ENCODE results near the gene SRPX. TPM values are rescaled to one million over a fixed set of nuclear protein-coding genes. Genes with fewer than 3 reads are reported as not detected.
A peak's percentile ranks its signal among the peaks of the same experiment; 100 is the strongest.

The SRPX gene
- total RNA-seq, 1 donor from 2014 or later = 4.8 TPM

- H3K9ac ChIP-seq = no peak overlapping the region
- H3K27me3 Mint-ChIP-seq (ENCODE audit: insufficient read depth, low read depth) = no peaks in the 10 kb centered on the region
- H3K27ac ChIP-seq = no peak overlapping the region
- no peak overlapping the region for H3K4me2 ChIP-seq
- no peaks in the 10 kb centered on the region for H3K27me3 ChIP-seq
- no peaks in the 10 kb centered on the region for H3K9me3 Mint-ChIP-seq
- no peaks in the 10 kb centered on the region for H3F3A ChIP-seq (ENCODE audit: low read depth)
- no peak overlapping the region for H2AFZ ChIP-seq (replicated peaks)
- H3K4me3 ChIP-seq = no peak overlapping the region
- TF ChIP-seq EZH2 (IDR thresholded peaks at IDR 0.05) (no peak), CTCF (IDR thresholded peaks at IDR 0.05) (no peak), EZH2phosphoT487 (IDR thresholded peaks at IDR 0.05) (no peak)
- no peaks in the 10 kb centered on the region for H4K20me1 ChIP-seq (ENCODE audit: low read depth)
- no peak for DNase-seq (ENCODE audit: low spot score)
- H3K4me1 ChIP-seq = no peaks in the 10 kb centered on the region
- no peaks in the 10 kb centered on the region for H3K9me3 ChIP-seq (ENCODE audit: low read depth)
- no peaks in the 10 kb centered on the region for H3K36me3 ChIP-seq
- peaks cover 8% of the 10 kb centered on the region for H3K4me1 Mint-ChIP-seq
- H3K27ac Mint-ChIP-seq = no peak overlapping the region
- no peaks in the 10 kb centered on the region for H3K36me3 Mint-ChIP-seq
- no peak overlapping the region for H3K4me3 Mint-ChIP-seq
- H3K79me2 ChIP-seq (ENCODE audit: low read depth) = no peaks in the 10 kb centered on the region
These were observed 69.2 kb downstream of the SRPX start for GRCh38 chrX:38151441-38151840.

GRCh38 chrX:38150993-38151392 is 69.7 kb downstream of the SRPX start:
- H3K27ac ChIP-seq = no peak overlapping the region
- Mint-ChIP-seq H3K4me3 (no peak overlapping the region), H3K9me3 (no peaks in the 10 kb centered on the region), H3K36me3 (no peaks in the 10 kb centered on the region), H3K27me3 (ENCODE audit: insufficient read depth, low read depth) (no peaks in the 10 kb centered on the region), H3K4me1 (peaks cover 8% of the 10 kb centered on the region), H3K27ac (no peak overlapping the region)
- no peak overlapping the region for H3K9ac ChIP-seq
- no peaks in the 10 kb centered on the region for H3K79me2 ChIP-seq (ENCODE audit: low read depth)
- no peaks in the 10 kb centered on the region for H4K20me1 ChIP-seq (ENCODE audit: low read depth)
- TF ChIP-seq EZH2phosphoT487 (IDR thresholded peaks at IDR 0.05) (no peak), EZH2 (IDR thresholded peaks at IDR 0.05) (no peak), CTCF (IDR thresholded peaks at IDR 0.05) (no peak)
- no peak overlapping the region for H2AFZ ChIP-seq (replicated peaks)
- H3K4me1 ChIP-seq = no peaks in the 10 kb centered on the region
- H3K36me3 ChIP-seq = no peaks in the 10 kb centered on the region
- DNase-seq (ENCODE audit: low spot score) = no peak
- H3K27me3 ChIP-seq = no peaks in the 10 kb centered on the region
- peak overlapping the region; percentile 10 for H3K4me2 ChIP-seq
- no peaks in the 10 kb centered on the region for H3F3A ChIP-seq (ENCODE audit: low read depth)
- H3K9me3 ChIP-seq (ENCODE audit: low read depth) = no peaks in the 10 kb centered on the region
- no peak overlapping the region for H3K4me3 ChIP-seq

- TF ChIP-seq EZH2phosphoT487 (IDR thresholded peaks at IDR 0.05) (no peak), CTCF (IDR thresholded peaks at IDR 0.05) (no peak), EZH2 (IDR thresholded peaks at IDR 0.05) (no peak)
- Histone ChIP-seq H3K9ac (no peak overlapping the region), H2AFZ (replicated peaks) (no peak overlapping the region), H3K27me3 (no peaks in the 10 kb centered on the region), H3K4me1 (no peaks in the 10 kb centered on the region), H3K27ac (no peak overlapping the region), H3K79me2 (ENCODE audit: low read depth) (no peaks in the 10 kb centered on the region), H3F3A (ENCODE audit: low read depth) (no peaks in the 10 kb centered on the region), H3K4me3 (no peak overlapping the region), H3K36me3 (no peaks in the 10 kb centered on the region), H3K4me2 (no peak overlapping the region), H4K20me1 (ENCODE audit: low read depth) (no peaks in the 10 kb centered on the region), H3K9me3 (ENCODE audit: low read depth) (no peaks in the 10 kb centered on the region)
- H3K27me3 Mint-ChIP-seq (ENCODE audit: insufficient read depth, low read depth) = no peaks in the 10 kb centered on the region
- H3K9me3 Mint-ChIP-seq = no peaks in the 10 kb centered on the region
- peaks cover 8% of the 10 kb centered on the region for H3K4me1 Mint-ChIP-seq
- H3K36me3 Mint-ChIP-seq = no peaks in the 10 kb centered on the region
- no peak for DNase-seq (ENCODE audit: low spot score)
- H3K27ac Mint-ChIP-seq = no peak overlapping the region
- no peak overlapping the region for H3K4me3 Mint-ChIP-seq
These were observed 71.7 kb downstream of the SRPX start for GRCh38 chrX:38149016-38149415.
